C4-2B (cell line): ENCODE measurements around the gene AFAP1L2.

Experiments used
- CTCF ChIP-seq: fragments of 450-650 bp; conservative IDR thresholded peaks from 2 replicates; pipeline ENCODE4 v1.5.1; 2017; ENCODE audit warnings: mild to moderate bottlenecking
- ZFX ChIP-seq: fragments of 450-650 bp; IDR thresholded peaks from 2 replicates; pipeline ENCODE4 v1.6.1; 2017

- TF ChIP-seq CTCF (no peak), ZFX (no peak)
Measured at GRCh38 chr10:114402233-114402632, 2.1 kb downstream of the AFAP1L2 start.
